Prostate gland (tissue), 2 donors: ENCODE data around the gene CFDP1.

ENCODE experiments used
- CTCF ChIP-seq, 4 experiments: fragments of 200-600 bp in 2 of 4; fragments of 450-650 bp in 2 of 4; sonication (generic) in 2 of 4; IDR thresholded peaks; 1 replicate in 3 of 4; 2 replicates in 1 of 4; pipeline ENCODE4 v1.5.1; 2016 to 2019; ENCODE audit warnings: antibody characterized with exemption in 4 of 4, mild to moderate bottlenecking in 2 of 4, moderate library complexity in 2 of 4
- POLR2AphosphoS5 ChIP-seq: sonication (generic); formaldehyde crosslinking; IDR thresholded peaks from one replicate; pipeline ENCODE4 v1.6.1; 2017; ENCODE audit warnings: antibody characterized with exemption

- TF ChIP-seq CTCF (IDR thresholded peaks at IDR 0.05) (no peak), POLR2AphosphoS5 (no peak)
Measured at GRCh38 chr16:75466760-75467159, 33.5 kb upstream of the CFDP1 start.
